Activated CD8-positive, alpha-beta T cell treated with anti-CD3 and anti-CD28 coated beads for 36 hours (primary cell): Measurements from ENCODE around the gene TRAPPC12. TPM values are rescaled to one million over a fixed set of nuclear protein-coding genes. Genes with fewer than 3 reads are reported as not detected.
"Not testable (repeated sequence)": the region's sequence is repeated elsewhere in the genome, so short reads cannot be mapped to it uniquely, and the experiment has no call there.

Source experiments
- ATAC-seq: fragments of 200-7000 bp; cut with Tn5 transposase; one replicate; pipeline ENCODE4 v1.10.0; 2021; ENCODE audit warnings: mild to moderate bottlenecking, moderate library complexity
- CTCF ChIA-PET: fragments of 350-600 bp; sonication (Branson Sonifier 250); formaldehyde crosslinking; loops from one replicate; lab custom pipeline; 2021; ENCODE audit warnings: antibody characterized with exemption; lab: Charles Lee
- POLR2A ChIA-PET: fragments of 350-600 bp; sonication (Branson Sonifier 250); formaldehyde crosslinking; loops from one replicate; lab custom pipeline; 2021; ENCODE audit warnings: antibody characterized with exemption; lab: Charles Lee
- DNase-seq: peaks from one replicate; pipeline ENCODE4 v3.0.0-alpha.2; 2020
- H3K27ac Mint-ChIP-seq: one replicate; pipeline ENCODE4 v1.8.0; 2021; ENCODE audit warnings: mild to moderate bottlenecking, mixed read lengths
- H3K27me3 Mint-ChIP-seq: one replicate; pipeline ENCODE4 v1.8.0; 2021; ENCODE audit warnings: mixed read lengths
- H3K36me3 Mint-ChIP-seq: one replicate; pipeline ENCODE4 v1.8.0; 2021; ENCODE audit warnings: low read depth, mixed read lengths
- H3K4me1 Mint-ChIP-seq: one replicate; pipeline ENCODE4 v1.8.0; 2021; ENCODE audit warnings: low read depth, mixed read lengths
- H3K4me3 Mint-ChIP-seq: one replicate; pipeline ENCODE4 v1.8.0; 2021; ENCODE audit warnings: mild to moderate bottlenecking, moderate library complexity, mixed read lengths
- H3K9me3 Mint-ChIP-seq: one replicate; pipeline ENCODE4 v1.8.0; 2021; ENCODE audit warnings: mixed read lengths
- intact Hi-C: fragments of 100-400 bp; cut with micrococcal nuclease; formaldehyde crosslinking; loops from one replicate; pipeline ENCODE4 v1.10.0; 2022
- total RNA-seq, 2 experiments: library from RNA; stranded (reverse); gene quantifications; one replicate each; pipeline ENCODE4 v1.2.3, GENCODE V29; 2021
- TF ChIP-seq, protein P1 (sequence below): fragments of 200-600 bp; IDR thresholded peaks from one replicate; pipeline ENCODE4 v1.8.0; 2022; ENCODE audit warnings: antibody characterized with exemption, mild to moderate bottlenecking

Gene TRAPPC12
- total RNA-seq, 2 experiments from 2014 or later, result 52.9 to 65.3 TPM

- Mint-ChIP-seq H3K4me1 (no peaks in the 10 kb centered on the region), H3K27me3 (no peaks in the 10 kb centered on the region), H3K36me3 (peaks cover 2% of the 10 kb centered on the region), H3K4me3 (no peak overlapping the region), H3K27ac (no peak overlapping the region), H3K9me3 (no peaks in the 10 kb centered on the region)
- no peak for ATAC-seq
- no peak for DNase-seq
- ChIA-PET CTCF (no interaction called here), POLR2A (no interaction called here)
- TF ChIP-seq, protein P1, sequence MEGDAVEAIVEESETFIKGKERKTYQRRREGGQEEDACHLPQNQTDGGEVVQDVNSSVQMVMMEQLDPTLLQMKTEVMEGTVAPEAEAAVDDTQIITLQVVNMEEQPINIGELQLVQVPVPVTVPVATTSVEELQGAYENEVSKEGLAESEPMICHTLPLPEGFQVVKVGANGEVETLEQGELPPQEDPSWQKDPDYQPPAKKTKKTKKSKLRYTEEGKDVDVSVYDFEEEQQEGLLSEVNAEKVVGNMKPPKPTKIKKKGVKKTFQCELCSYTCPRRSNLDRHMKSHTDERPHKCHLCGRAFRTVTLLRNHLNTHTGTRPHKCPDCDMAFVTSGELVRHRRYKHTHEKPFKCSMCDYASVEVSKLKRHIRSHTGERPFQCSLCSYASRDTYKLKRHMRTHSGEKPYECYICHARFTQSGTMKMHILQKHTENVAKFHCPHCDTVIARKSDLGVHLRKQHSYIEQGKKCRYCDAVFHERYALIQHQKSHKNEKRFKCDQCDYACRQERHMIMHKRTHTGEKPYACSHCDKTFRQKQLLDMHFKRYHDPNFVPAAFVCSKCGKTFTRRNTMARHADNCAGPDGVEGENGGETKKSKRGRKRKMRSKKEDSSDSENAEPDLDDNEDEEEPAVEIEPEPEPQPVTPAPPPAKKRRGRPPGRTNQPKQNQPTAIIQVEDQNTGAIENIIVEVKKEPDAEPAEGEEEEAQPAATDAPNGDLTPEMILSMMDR, result no peak
- intact Hi-C loops, result no loop called here
Measured at GRCh38 chr2:3490191-3491170, 111.0 kb downstream of the TRAPPC12 start.

GRCh38 chr2:3491306-3491705, 111.8 kb downstream of the TRAPPC12 start:
- no peak overlapping the region for H3K4me3 Mint-ChIP-seq
- peaks cover 1% of the 10 kb centered on the region for H3K36me3 Mint-ChIP-seq
- POLR2A ChIA-PET, result no interaction called here
- no peaks in the 10 kb centered on the region for H3K27me3 Mint-ChIP-seq
- no peaks in the 10 kb centered on the region for H3K9me3 Mint-ChIP-seq
- no peak for ATAC-seq
- TF ChIP-seq, protein P1, result no peak
- no peaks in the 10 kb centered on the region for H3K4me1 Mint-ChIP-seq
- no peak for DNase-seq
- intact Hi-C loops, result no loop called here
- H3K27ac Mint-ChIP-seq, result no peak overlapping the region
- CTCF ChIA-PET, result no interaction called here

GRCh38 chr2:3491716-3492474, 112.4 kb downstream of the TRAPPC12 start:
- DNase-seq (no peak), ATAC-seq (no peak)
- Mint-ChIP-seq H3K27me3 (no peaks in the 10 kb centered on the region), H3K36me3 (peaks cover 3% of the 10 kb centered on the region), H3K9me3 (no peaks in the 10 kb centered on the region), H3K4me3 (no peak overlapping the region), H3K27ac (no peak overlapping the region), H3K4me1 (no peaks in the 10 kb centered on the region)
- POLR2A ChIA-PET, result no interaction called here
- intact Hi-C loops, result no loop called here
- CTCF ChIA-PET, result no interaction called here
- TF ChIP-seq, protein P1, result no peak

DNA sequence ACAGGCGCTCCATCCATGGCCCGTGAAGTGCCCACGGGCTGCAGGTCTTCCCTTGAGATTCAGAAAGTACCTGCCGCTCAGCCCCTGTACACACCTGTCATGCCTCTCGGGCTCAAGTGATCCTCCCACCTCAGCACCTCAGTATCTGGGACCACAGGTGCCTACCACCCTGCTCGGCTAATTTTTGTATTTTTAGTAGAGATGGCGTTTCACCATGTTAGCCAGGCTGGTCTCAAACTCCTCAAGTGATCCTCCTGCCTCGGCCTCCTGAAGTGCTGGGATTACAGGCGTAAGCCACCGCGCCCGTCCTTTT, 112.9 kb downstream of the TRAPPC12 start:
- POLR2A ChIA-PET, DNase-seq, H3K27ac Mint-ChIP-seq, H3K27me3 Mint-ChIP-seq, CTCF ChIA-PET, H3K4me1 Mint-ChIP-seq, intact Hi-C loops, ATAC-seq, H3K4me3 Mint-ChIP-seq, H3K36me3 Mint-ChIP-seq, H3K9me3 Mint-ChIP-seq: not testable (repeated sequence)

DNA sequence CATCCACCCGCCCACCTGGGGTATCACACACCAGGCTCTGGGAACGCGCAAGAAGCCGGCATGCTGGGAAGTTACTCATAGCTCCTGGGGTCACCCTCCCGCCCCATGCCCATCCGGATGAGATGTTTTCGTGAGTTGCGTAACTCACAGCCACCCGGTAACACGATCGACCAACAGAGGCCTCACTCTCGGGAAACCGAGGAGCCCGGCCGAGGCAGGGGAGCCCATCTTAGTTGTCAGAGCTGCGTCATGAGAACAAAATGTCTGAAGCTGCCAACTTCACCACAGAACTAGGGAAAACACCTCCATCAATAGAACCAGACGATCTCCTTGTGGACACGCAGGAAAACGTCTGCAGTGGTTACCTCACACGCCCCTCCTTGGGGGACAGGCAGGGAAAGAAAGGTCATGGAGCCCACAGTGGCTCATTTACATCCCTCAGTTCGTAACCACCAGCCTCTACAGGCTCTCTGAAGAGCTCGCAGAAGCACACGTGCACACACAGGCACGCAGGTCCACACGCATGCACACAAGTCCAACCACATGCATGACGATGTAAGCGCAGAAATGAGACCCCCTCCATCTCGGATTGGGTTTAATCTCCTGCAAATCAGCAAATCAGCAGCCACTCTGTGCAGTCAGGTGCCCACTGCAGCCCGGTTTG, 113.6 kb downstream of the TRAPPC12 start:
- H3K9me3 Mint-ChIP-seq, result no peaks in the 10 kb centered on the region
- H3K4me3 Mint-ChIP-seq, result no peak overlapping the region
- no peak for DNase-seq
- TF ChIP-seq, protein P1, result no peak
- peaks cover 5% of the 10 kb centered on the region for H3K36me3 Mint-ChIP-seq
- H3K27ac Mint-ChIP-seq, result no peak overlapping the region
- CTCF ChIA-PET, result interaction anchor here (1.6 kb wide), 1 partner anchor 69 kb away, joined by 5 read pairs; no protein-coding TSS in a partner anchor
- H3K27me3 Mint-ChIP-seq, result no peaks in the 10 kb centered on the region
- no peak for ATAC-seq
- H3K4me1 Mint-ChIP-seq, result no peaks in the 10 kb centered on the region
- intact Hi-C loops, result no loop called here
- POLR2A ChIA-PET, result no interaction called here
